ENCODE results near the gene JAM3.

DNA sequence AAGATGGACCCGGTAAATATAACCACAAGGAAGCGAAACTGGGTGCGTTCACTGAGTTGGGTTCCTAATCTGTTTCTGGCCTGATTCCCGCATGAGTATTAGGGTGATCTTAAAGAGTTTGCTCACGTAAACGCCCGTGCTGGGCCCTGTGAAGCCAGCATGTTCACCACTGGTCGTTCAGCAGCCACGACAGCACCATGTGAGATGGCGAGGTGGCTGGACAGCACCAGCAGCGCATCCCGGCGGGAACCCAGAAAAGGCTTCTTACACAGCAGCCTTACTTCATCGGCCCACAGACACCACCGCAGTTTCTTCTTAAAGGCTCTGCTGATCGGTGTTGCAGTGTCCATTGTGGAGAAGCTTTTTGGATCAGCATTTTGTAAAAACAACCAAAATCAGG lies 80.5 kb downstream of the JAM3 start:
- TF ChIP-seq, protein P1, sequence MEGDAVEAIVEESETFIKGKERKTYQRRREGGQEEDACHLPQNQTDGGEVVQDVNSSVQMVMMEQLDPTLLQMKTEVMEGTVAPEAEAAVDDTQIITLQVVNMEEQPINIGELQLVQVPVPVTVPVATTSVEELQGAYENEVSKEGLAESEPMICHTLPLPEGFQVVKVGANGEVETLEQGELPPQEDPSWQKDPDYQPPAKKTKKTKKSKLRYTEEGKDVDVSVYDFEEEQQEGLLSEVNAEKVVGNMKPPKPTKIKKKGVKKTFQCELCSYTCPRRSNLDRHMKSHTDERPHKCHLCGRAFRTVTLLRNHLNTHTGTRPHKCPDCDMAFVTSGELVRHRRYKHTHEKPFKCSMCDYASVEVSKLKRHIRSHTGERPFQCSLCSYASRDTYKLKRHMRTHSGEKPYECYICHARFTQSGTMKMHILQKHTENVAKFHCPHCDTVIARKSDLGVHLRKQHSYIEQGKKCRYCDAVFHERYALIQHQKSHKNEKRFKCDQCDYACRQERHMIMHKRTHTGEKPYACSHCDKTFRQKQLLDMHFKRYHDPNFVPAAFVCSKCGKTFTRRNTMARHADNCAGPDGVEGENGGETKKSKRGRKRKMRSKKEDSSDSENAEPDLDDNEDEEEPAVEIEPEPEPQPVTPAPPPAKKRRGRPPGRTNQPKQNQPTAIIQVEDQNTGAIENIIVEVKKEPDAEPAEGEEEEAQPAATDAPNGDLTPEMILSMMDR (IDR thresholded peaks at IDR 0.05), result no peak
- TF ChIP-seq POLR2AphosphoS5 (IDR thresholded peaks at IDR 0.05), result no peak

Measured in prostate gland (tissue), 2 donors.